ENCODE data around the gene AUH.

GRCh38 chr9:91212596-91213243, 149.0 kb downstream of the AUH start:
- TF ChIP-seq CTCF (IDR thresholded peaks at IDR 0.05), result no peak
- no peak for TF ChIP-seq ZFX (IDR thresholded peaks at IDR 0.05; ENCODE audit: borderline replicate concordance)

Data from 22Rv1 (cell line).